Activated CD8-positive, alpha-beta memory T cell treated with anti-CD3 and anti-CD28 coated beads for 48 hours (primary cell): ENCODE measurements around the gene HOXA13.

Experiments
- DNase-seq, 3 experiments: peaks; one replicate each; pipeline ENCODE4 v3.0.0-alpha.2; 2020; ENCODE audit warnings: low read depth in 2 of 3, low spot score in 2 of 3

Gene HOXA13

GRCh38 chr7:27160546-27161213 is 39.2 kb downstream of the HOXA13 start:
- peak; percentile 54 to 89 (median 85) for DNase-seq

GRCh38 chr7:27160145-27160545 is 39.7 kb downstream of the HOXA13 start:
- no peak for DNase-seq

GRCh38 chr7:27159266-27160144 is 40.4 kb downstream of the HOXA13 start:
- DNase-seq, result no peak

- no peak for DNase-seq
These were observed 41.2 kb downstream of the HOXA13 start for GRCh38 chr7:27158436-27159265.

- no peak for DNase-seq
These were observed 42.0 kb downstream of the HOXA13 start for GRCh38 chr7:27157702-27158431.

GRCh38 chr7:27156916-27157701 is 42.8 kb downstream of the HOXA13 start:
- DNase-seq, result no peak

- no peak for DNase-seq
These were observed 43.4 kb downstream of the HOXA13 start, which contains the start of gene HOXA7 for GRCh38 chr7:27156508-27156898. HOXA7 (minus strand) TSS chr7:27156675; CDS start chr7:27156545, 130 bp downstream.

GRCh38 chr7:27155816-27156507 is 43.9 kb downstream of the HOXA13 start:
- no peak for DNase-seq

GRCh38 chr7:27154901-27155815 is 44.7 kb downstream of the HOXA13 start:
- DNase-seq, result no peak

GRCh38 chr7:27154369-27154768 is 45.5 kb downstream of the HOXA13 start:
- no peak for DNase-seq

- DNase-seq, result no peak
These were observed 46.4 kb downstream of the HOXA13 start for GRCh38 chr7:27153526-27153925.

GRCh38 chr7:27152816-27153442 is 47.0 kb downstream of the HOXA13 start:
- DNase-seq, result no peak

GRCh38 chr7:27151931-27152815 is 47.7 kb downstream of the HOXA13 start, which contains the start of gene HOXA3:
HOXA3 (minus strand) TSS chr7:27152583; CDS start chr7:27110640, 41,943 bp downstream.
- no peak for DNase-seq

GRCh38 chr7:27151341-27151930 is 48.5 kb downstream of the HOXA13 start:
- DNase-seq, result no peak

- peak in 1 of 3 experiments; percentile 40 for DNase-seq
These were observed 49.1 kb downstream of the HOXA13 start for GRCh38 chr7:27150568-27151340.
